ENCODE data around the gene TFCP2L1. TPM values are rescaled to one million over a fixed set of nuclear protein-coding genes. Genes with fewer than 3 reads are reported as not detected.

Gene TFCP2L1
- total RNA-seq, 1 donor from 2014 or later: 0.54 TPM

DNA sequence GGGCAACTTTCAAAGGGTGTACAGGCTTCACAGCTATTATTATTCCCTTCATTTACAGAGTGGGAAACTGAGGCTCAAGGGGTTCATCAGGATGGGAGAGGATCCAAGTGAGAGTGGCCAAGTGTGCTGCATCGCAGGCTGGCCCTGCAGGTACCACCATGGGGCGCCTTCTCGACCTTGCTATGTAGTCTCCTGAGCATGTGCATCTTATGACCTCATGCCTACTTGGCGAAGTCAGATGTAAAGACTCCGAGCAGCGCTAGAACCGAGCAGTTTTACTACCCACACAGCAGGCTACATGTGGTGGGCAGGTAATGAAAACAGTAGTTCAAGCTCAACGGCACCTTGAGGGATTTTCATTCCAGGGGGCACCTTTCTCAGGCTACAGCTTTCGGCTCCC is 42.0 kb downstream of the TFCP2L1 start:
- H3K36me3 Mint-ChIP-seq: no peaks in the 10 kb centered on the region

GRCh38 chr2:121242175-121242875 is 42.7 kb downstream of the TFCP2L1 start:
- Mint-ChIP-seq H3K4me3 (no peak overlapping the region), H3K27me3 (ENCODE audit: low read depth) (peaks cover 7% of the 10 kb centered on the region), H3K4me1 (peaks cover 4% of the 10 kb centered on the region), H3K36me3 (no peaks in the 10 kb centered on the region), H3K9me3 (no peaks in the 10 kb centered on the region), H3K27ac (no peak overlapping the region)
- TF ChIP-seq, protein P1, sequence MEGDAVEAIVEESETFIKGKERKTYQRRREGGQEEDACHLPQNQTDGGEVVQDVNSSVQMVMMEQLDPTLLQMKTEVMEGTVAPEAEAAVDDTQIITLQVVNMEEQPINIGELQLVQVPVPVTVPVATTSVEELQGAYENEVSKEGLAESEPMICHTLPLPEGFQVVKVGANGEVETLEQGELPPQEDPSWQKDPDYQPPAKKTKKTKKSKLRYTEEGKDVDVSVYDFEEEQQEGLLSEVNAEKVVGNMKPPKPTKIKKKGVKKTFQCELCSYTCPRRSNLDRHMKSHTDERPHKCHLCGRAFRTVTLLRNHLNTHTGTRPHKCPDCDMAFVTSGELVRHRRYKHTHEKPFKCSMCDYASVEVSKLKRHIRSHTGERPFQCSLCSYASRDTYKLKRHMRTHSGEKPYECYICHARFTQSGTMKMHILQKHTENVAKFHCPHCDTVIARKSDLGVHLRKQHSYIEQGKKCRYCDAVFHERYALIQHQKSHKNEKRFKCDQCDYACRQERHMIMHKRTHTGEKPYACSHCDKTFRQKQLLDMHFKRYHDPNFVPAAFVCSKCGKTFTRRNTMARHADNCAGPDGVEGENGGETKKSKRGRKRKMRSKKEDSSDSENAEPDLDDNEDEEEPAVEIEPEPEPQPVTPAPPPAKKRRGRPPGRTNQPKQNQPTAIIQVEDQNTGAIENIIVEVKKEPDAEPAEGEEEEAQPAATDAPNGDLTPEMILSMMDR (IDR thresholded peaks at IDR 0.05; ENCODE audit: unreplicated experiment): no peak
- no peak for DNase-seq (ENCODE audit: low spot score in 2 of 2, unreplicated experiment in 2 of 2)

More for the DNA sequence above, 42.0 kb downstream of the TFCP2L1 start:
- H3K27me3 Mint-ChIP-seq (ENCODE audit: low read depth): peaks cover 8% of the 10 kb centered on the region
- no peaks in the 10 kb centered on the region for H3K9me3 Mint-ChIP-seq
- DNase-seq (ENCODE audit: low spot score in 2 of 2, unreplicated experiment in 2 of 2): no peak
- no peak overlapping the region for H3K27ac Mint-ChIP-seq
- H3K4me3 Mint-ChIP-seq: no peak overlapping the region
- TF ChIP-seq, protein P1 (IDR thresholded peaks at IDR 0.05; ENCODE audit: unreplicated experiment): no peak
- peaks cover 4% of the 10 kb centered on the region for H3K4me1 Mint-ChIP-seq

GRCh38 chr2:121241466-121241865 is 43.5 kb downstream of the TFCP2L1 start:
- no peak for DNase-seq (ENCODE audit: low spot score in 2 of 2, unreplicated experiment in 2 of 2)
- Mint-ChIP-seq H3K27ac (no peak overlapping the region), H3K4me1 (peaks cover 4% of the 10 kb centered on the region), H3K36me3 (no peaks in the 10 kb centered on the region), H3K4me3 (no peak overlapping the region), H3K9me3 (no peaks in the 10 kb centered on the region), H3K27me3 (ENCODE audit: low read depth) (peaks cover 10% of the 10 kb centered on the region)
- TF ChIP-seq, protein P1 (IDR thresholded peaks at IDR 0.05; ENCODE audit: unreplicated experiment): no peak

DNA sequence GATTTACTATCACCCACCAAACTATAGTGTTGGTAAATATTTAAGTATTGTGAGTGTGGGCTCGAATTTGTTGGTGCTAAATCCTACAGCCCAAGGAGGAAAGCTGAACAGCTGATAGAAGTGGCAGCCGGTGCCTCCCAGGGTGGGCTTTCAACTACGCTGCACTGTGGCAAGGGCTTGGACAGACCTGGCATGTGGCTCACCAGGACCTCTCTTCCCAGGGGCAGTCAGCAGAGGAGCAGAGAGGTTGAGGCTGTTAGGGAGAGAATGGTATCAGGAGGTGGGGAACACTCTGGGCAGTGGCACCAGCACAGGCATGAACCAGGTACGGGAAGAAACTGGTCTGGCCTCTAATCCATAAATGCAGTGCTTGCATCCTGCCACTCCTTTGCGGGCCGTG is 44.6 kb downstream of the TFCP2L1 start:
- TF ChIP-seq, protein P1 (IDR thresholded peaks at IDR 0.05; ENCODE audit: unreplicated experiment): no peak
- Mint-ChIP-seq H3K4me1 (peaks cover 4% of the 10 kb centered on the region), H3K36me3 (no peaks in the 10 kb centered on the region), H3K4me3 (no peak overlapping the region), H3K27me3 (ENCODE audit: low read depth) (peaks cover 10% of the 10 kb centered on the region), H3K9me3 (no peaks in the 10 kb centered on the region), H3K27ac (no peak overlapping the region)
- DNase-seq (ENCODE audit: low spot score in 2 of 2, unreplicated experiment in 2 of 2): no peak

- Mint-ChIP-seq H3K4me1 (peaks cover 4% of the 10 kb centered on the region), H3K4me3 (no peak overlapping the region), H3K36me3 (no peaks in the 10 kb centered on the region), H3K27ac (no peak overlapping the region), H3K27me3 (ENCODE audit: low read depth) (peaks cover 10% of the 10 kb centered on the region), H3K9me3 (no peaks in the 10 kb centered on the region)
- TF ChIP-seq, protein P1 (IDR thresholded peaks at IDR 0.05; ENCODE audit: unreplicated experiment): no peak
- no peak for DNase-seq (ENCODE audit: low spot score in 2 of 2, unreplicated experiment in 2 of 2)
These were observed 45.0 kb downstream of the TFCP2L1 start for GRCh38 chr2:121239969-121240368.

Measured in mesothelial cell of epicardium (in vitro differentiated cells).